ENCODE data around the gene PRKG1.

PRKG1 gene

DNA sequence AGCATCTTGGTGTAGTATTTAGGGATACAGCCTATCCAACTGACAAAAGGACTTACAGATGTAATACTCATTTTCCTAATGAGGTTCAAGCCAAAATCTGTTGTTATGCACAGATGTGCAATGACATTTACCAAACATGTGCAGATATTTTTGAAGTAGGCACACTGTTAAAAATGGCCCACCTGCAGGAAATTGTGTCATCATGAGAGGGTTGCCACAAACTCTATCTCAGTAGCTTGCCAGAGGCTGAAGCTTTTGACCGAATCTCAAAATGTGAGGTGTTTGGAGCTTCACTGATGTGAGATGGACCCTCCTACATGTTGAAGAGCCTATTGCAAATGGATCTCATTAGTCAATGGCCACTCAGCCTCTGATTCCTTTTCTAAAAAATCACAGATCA is 714.8 kb downstream of the PRKG1 start:
- TF ChIP-seq SIN3A (IDR thresholded peaks at IDR 0.05; ENCODE audit: borderline replicate concordance, insufficient read depth, low read length) (no peak), FOXP2 (optimal IDR thresholded peaks at IDR 0.05; ENCODE audit: borderline replicate concordance, extremely low read depth, extremely low read length, insufficient read depth) (no peak), POLR2AphosphoS5 (IDR thresholded peaks at IDR 0.05; ENCODE audit: low read depth, low read length) (no peak), TAF1 (IDR thresholded peaks at IDR 0.05; ENCODE audit: borderline replicate concordance, insufficient read depth, low read length) (no peak)
- TF ChIP-seq, protein P1, sequence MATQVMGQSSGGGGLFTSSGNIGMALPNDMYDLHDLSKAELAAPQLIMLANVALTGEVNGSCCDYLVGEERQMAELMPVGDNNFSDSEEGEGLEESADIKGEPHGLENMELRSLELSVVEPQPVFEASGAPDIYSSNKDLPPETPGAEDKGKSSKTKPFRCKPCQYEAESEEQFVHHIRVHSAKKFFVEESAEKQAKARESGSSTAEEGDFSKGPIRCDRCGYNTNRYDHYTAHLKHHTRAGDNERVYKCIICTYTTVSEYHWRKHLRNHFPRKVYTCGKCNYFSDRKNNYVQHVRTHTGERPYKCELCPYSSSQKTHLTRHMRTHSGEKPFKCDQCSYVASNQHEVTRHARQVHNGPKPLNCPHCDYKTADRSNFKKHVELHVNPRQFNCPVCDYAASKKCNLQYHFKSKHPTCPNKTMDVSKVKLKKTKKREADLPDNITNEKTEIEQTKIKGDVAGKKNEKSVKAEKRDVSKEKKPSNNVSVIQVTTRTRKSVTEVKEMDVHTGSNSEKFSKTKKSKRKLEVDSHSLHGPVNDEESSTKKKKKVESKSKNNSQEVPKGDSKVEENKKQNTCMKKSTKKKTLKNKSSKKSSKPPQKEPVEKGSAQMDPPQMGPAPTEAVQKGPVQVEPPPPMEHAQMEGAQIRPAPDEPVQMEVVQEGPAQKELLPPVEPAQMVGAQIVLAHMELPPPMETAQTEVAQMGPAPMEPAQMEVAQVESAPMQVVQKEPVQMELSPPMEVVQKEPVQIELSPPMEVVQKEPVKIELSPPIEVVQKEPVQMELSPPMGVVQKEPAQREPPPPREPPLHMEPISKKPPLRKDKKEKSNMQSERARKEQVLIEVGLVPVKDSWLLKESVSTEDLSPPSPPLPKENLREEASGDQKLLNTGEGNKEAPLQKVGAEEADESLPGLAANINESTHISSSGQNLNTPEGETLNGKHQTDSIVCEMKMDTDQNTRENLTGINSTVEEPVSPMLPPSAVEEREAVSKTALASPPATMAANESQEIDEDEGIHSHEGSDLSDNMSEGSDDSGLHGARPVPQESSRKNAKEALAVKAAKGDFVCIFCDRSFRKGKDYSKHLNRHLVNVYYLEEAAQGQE (IDR thresholded peaks at IDR 0.05; ENCODE audit: insufficient read depth in 1 of 2, low read depth in 2 of 2, low read length in 2 of 2): no peak

DNA sequence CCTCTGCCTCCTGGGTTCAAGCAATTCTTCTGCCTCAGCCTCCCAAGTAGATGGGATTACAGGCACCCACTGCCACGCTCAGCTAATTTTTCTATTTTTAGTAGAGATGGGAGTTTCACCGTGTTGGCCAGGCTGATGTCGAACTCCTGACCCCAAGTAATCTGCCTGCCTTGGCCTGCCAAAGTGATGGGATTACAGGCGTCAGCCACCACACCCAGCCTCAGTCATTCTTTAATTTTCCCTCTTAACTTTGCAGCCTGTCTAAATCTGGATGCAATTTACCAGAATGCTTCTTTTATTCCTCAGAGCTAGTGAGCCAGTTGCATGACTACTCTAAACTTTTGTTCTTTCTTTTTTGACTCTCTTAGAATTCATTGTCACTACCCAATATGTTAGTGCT is 715.6 kb downstream of the PRKG1 start:
- TF ChIP-seq SIN3A (IDR thresholded peaks at IDR 0.05; ENCODE audit: borderline replicate concordance, insufficient read depth, low read length) (no peak), TAF1 (IDR thresholded peaks at IDR 0.05; ENCODE audit: borderline replicate concordance, insufficient read depth, low read length) (no peak), FOXP2 (optimal IDR thresholded peaks at IDR 0.05; ENCODE audit: borderline replicate concordance, extremely low read depth, extremely low read length, insufficient read depth) (no peak), POLR2AphosphoS5 (IDR thresholded peaks at IDR 0.05; ENCODE audit: low read depth, low read length) (no peak)
- TF ChIP-seq, protein P1 (IDR thresholded peaks at IDR 0.05; ENCODE audit: insufficient read depth in 1 of 2, low read depth in 2 of 2, low read length in 2 of 2): no peak

DNA sequence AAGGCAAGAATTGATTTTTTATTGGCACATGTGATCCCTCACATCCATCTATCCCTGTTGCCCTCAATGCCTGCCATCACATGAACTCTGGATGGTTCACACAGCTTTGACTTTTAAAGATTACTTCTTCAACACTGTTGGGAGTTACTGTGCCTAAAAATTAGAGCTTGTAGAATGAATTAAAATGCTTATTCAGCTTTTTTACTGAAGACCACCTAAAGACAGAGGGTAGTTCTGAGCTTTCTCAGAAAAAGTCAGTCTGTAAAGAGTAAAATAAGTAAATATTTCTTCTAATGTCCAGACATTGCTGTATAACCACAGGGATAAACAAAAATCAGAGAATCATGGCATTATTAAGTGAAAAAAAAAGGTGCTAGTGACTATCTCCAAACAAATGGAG is 718.4 kb downstream of the PRKG1 start:
- TF ChIP-seq, protein P1 (IDR thresholded peaks at IDR 0.05; ENCODE audit: insufficient read depth in 1 of 2, low read depth in 2 of 2, low read length in 2 of 2): no peak
- TF ChIP-seq POLR2AphosphoS5 (IDR thresholded peaks at IDR 0.05; ENCODE audit: low read depth, low read length) (no peak), FOXP2 (optimal IDR thresholded peaks at IDR 0.05; ENCODE audit: borderline replicate concordance, extremely low read depth, extremely low read length, insufficient read depth) (no peak), SIN3A (IDR thresholded peaks at IDR 0.05; ENCODE audit: borderline replicate concordance, insufficient read depth, low read length) (no peak), TAF1 (IDR thresholded peaks at IDR 0.05; ENCODE audit: borderline replicate concordance, insufficient read depth, low read length) (no peak)

DNA sequence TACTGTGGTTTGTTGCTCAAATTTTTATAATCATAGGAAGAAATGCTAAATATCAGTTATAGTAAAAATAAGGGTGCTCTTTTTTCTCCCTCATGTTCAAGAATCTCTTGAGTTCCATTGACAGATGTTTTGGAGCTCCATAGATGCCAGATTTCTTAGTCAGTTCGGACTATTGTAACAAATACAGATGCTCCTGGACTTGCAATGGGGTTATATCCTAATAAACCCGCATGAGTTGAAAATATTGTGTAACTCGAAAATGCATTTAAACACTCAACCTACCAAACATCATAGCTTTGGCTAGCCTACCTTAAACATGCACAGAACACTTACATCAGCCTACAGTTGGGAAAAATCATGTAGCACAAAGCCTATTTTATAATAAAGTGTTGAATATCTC is 725.8 kb downstream of the PRKG1 start:
- TF ChIP-seq, protein P1 (IDR thresholded peaks at IDR 0.05; ENCODE audit: insufficient read depth in 1 of 2, low read depth in 2 of 2, low read length in 2 of 2): no peak
- no peak for TF ChIP-seq TAF1 (IDR thresholded peaks at IDR 0.05; ENCODE audit: borderline replicate concordance, insufficient read depth, low read length)
- TF ChIP-seq SIN3A (IDR thresholded peaks at IDR 0.05; ENCODE audit: borderline replicate concordance, insufficient read depth, low read length): no peak
- no peak for TF ChIP-seq FOXP2 (optimal IDR thresholded peaks at IDR 0.05; ENCODE audit: borderline replicate concordance, extremely low read depth, extremely low read length, insufficient read depth)
- no peak for TF ChIP-seq POLR2AphosphoS5 (IDR thresholded peaks at IDR 0.05; ENCODE audit: low read depth, low read length)
